Measurements from ENCODE around the gene PMAIP1.

DNA sequence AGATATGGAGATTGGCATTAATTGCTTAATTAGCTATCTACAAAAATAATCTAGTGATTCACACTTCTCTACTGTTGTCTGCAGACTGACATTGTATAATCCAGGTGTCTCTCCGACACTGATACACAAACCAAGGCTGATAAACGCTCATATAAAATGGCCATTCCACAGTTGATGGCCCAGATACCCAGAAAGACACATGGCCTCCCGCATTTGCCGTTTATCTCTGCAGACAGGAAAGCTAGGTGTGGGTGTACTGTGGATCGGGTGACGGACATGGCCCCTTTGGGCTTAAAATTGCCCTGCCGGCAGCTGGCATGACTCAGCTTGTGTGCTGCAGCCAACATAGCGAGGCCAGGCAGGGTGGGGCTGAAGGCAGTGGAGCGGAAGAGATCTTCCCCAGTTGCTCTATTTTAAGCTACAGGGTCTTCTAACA lies 18.5 kb downstream of the PMAIP1 start:
- TF ChIP-seq RAD21 (IDR thresholded peaks at IDR 0.05; ENCODE audit: low read length) (peak; percentile 20), FOXM1 (IDR thresholded peaks at IDR 0.05; ENCODE audit: low read depth) (no peak)
- TF ChIP-seq, protein P1, sequence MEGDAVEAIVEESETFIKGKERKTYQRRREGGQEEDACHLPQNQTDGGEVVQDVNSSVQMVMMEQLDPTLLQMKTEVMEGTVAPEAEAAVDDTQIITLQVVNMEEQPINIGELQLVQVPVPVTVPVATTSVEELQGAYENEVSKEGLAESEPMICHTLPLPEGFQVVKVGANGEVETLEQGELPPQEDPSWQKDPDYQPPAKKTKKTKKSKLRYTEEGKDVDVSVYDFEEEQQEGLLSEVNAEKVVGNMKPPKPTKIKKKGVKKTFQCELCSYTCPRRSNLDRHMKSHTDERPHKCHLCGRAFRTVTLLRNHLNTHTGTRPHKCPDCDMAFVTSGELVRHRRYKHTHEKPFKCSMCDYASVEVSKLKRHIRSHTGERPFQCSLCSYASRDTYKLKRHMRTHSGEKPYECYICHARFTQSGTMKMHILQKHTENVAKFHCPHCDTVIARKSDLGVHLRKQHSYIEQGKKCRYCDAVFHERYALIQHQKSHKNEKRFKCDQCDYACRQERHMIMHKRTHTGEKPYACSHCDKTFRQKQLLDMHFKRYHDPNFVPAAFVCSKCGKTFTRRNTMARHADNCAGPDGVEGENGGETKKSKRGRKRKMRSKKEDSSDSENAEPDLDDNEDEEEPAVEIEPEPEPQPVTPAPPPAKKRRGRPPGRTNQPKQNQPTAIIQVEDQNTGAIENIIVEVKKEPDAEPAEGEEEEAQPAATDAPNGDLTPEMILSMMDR (IDR thresholded peaks at IDR 0.05), result no peak
- TF ChIP-seq, protein P2, sequence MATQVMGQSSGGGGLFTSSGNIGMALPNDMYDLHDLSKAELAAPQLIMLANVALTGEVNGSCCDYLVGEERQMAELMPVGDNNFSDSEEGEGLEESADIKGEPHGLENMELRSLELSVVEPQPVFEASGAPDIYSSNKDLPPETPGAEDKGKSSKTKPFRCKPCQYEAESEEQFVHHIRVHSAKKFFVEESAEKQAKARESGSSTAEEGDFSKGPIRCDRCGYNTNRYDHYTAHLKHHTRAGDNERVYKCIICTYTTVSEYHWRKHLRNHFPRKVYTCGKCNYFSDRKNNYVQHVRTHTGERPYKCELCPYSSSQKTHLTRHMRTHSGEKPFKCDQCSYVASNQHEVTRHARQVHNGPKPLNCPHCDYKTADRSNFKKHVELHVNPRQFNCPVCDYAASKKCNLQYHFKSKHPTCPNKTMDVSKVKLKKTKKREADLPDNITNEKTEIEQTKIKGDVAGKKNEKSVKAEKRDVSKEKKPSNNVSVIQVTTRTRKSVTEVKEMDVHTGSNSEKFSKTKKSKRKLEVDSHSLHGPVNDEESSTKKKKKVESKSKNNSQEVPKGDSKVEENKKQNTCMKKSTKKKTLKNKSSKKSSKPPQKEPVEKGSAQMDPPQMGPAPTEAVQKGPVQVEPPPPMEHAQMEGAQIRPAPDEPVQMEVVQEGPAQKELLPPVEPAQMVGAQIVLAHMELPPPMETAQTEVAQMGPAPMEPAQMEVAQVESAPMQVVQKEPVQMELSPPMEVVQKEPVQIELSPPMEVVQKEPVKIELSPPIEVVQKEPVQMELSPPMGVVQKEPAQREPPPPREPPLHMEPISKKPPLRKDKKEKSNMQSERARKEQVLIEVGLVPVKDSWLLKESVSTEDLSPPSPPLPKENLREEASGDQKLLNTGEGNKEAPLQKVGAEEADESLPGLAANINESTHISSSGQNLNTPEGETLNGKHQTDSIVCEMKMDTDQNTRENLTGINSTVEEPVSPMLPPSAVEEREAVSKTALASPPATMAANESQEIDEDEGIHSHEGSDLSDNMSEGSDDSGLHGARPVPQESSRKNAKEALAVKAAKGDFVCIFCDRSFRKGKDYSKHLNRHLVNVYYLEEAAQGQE (IDR thresholded peaks at IDR 0.05; ENCODE audit: low read depth, low read length), result no peak
- TF ChIP-seq, protein P3, sequence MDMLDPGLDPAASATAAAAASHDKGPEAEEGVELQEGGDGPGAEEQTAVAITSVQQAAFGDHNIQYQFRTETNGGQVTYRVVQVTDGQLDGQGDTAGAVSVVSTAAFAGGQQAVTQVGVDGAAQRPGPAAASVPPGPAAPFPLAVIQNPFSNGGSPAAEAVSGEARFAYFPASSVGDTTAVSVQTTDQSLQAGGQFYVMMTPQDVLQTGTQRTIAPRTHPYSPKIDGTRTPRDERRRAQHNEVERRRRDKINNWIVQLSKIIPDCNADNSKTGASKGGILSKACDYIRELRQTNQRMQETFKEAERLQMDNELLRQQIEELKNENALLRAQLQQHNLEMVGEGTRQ (IDR thresholded peaks at IDR 0.05; ENCODE audit: borderline replicate concordance, low read depth, low read length), result no peak
- TF ChIP-seq, protein P4, sequence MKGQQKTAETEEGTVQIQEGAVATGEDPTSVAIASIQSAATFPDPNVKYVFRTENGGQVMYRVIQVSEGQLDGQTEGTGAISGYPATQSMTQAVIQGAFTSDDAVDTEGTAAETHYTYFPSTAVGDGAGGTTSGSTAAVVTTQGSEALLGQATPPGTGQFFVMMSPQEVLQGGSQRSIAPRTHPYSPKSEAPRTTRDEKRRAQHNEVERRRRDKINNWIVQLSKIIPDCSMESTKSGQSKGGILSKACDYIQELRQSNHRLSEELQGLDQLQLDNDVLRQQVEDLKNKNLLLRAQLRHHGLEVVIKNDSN (IDR thresholded peaks at IDR 0.05; ENCODE audit: borderline replicate concordance, low read depth), result no peak
